ENCODE measurements around the gene KIAA0586.
"Not testable (repeated sequence)": the region's sequence is repeated elsewhere in the genome, so short reads cannot be mapped to it uniquely, and the experiment has no call there.

Gene KIAA0586

DNA sequence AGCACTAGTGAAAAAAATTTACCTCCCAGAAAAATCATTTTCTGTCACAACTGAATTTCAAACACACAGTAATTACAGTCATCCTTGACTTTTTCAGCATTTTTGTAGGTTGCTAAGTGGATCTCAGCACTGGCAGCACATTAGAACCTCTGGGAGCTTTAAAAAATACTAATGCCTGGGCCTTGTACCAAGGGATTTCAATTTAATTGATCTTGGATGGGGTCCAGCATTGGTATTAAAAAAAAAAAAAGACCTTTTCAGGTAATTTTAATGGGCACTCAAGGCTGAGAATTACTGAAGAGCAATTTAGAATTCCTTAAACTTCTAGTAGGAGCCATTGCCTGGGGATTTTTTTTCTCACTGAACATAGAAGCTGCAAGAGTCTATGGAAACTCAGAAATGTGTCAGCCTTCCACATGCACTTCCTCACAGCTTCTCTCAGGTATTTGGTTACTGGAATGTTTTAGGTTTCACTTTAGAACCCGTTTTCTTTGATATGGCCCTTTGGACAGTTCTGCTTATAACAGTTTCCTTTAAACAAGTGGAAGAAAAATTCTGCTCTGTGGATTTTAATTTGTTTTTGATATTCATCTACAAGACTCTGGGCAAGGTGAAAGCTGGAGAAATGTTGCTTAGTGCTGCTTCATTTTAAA lies 121.7 kb downstream of the KIAA0586 start:
- DNase-seq = no peak

DNA sequence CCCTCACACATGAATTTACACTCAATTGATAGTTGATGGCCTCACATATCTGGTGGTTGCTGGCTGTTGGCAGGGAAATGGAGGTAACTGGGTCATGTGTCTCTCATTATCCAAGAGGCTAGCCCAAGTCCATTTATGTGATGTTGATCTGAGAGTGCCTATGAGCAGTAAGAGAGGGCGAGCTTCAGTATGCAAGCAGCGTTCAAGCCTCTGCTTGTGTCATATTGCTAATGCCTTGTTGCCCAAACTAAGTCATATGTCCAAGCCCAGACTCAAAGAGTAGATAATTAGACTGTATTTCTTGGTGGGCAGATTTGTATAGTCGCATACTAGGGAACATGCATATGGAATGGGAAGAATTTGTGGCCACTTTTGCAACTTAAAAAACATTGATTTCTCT lies 126.4 kb downstream of the KIAA0586 start:
- no peak for DNase-seq

DNA sequence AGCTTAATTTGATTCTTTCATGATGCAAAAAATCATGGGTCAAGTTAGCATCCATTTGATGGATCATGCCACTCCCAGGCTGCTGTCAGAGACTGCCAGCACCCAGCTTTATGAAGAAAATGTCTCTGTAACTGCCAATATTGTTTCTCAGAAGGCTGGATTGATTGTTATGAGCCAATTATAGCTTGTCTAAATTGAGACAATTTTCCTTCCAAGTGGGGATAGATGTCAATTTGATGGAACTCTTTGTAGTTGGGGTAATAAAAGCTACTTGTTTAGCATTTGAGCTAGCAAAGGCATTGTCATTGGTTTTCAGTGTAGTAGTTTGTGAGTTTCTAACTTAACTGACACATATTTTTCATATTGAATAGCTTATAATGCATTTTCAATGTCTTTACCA lies 128.1 kb downstream of the KIAA0586 start:
- no peak for DNase-seq

DNA sequence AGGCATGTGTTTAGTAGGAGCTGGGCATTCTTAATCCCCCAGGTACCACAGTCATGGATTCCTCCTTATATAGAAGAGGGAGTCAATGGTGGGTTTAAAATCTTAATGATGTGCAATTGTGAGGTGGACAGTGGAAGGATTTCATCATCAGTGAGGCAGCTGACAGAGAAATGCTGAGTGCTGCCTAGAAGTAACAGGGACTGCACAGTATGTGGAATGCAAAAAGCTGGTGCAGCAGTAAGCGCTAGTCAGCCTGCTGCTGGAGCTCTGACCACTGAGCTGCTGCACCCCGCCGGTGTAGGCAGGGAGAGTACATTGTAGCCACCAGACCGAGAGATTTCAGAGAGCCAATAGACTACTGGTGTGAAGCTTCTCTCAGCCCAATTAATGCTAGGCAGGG lies 129.7 kb downstream of the KIAA0586 start:
- no peak for DNase-seq

DNA sequence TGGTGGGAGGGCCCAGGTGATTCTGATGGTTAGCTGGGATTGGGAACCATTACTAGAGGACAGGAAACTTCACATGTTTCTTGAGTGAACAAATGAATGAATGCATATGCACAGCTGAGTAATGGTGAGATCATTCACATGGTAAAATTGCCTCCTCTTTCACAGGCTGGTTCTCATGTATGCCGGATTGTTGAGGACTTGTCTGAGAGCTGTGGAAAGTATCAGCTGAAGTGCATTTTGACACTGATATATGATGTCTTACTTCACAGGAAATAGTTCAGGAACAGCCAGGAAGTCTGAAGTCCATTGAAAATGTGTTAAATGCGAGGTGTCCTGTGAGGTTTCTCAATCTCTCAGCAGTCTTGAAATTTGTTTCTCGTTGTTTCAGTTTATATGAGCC lies 132.7 kb downstream of the KIAA0586 start:
- no peak for DNase-seq

DNA sequence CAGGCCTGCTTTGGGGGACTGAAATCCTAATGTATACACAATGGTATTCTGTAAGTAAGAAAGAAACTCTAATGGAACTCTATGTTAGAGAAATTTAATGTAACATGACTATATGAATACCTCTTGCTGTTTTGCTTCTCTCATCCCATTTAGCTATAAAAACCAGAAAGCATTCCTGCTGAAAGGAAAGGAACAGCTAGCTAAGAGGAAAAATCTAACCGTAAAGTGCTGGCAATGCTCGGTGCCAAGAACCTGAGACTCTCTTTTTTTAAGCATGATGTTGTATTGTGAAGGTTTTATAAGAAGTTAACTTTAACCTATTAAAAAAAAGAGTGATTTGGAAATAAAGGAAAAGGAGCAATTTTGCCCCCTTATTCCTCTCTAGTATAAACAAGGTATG lies 134.6 kb downstream of the KIAA0586 start:
- no peak for DNase-seq

DNA sequence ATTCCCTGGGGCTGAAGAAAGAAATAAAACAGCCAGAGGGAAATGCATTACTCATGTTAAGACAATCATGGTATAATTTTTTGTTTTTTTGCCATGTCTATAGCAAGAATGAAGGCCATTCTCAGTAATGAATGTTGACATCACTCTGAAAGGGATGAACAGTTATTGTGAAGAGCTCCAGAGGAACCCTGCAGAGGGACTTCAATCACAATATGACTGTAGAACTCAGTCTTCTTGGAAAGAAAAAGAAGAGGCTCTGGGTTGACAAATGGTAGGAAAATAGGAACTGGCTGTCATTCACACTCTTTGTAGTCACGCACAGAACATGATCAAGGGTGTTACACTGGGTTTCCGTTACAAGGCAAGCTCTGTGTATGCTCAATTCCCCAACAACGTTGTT lies 136.5 kb downstream of the KIAA0586 start:
- no peak for DNase-seq

DNA sequence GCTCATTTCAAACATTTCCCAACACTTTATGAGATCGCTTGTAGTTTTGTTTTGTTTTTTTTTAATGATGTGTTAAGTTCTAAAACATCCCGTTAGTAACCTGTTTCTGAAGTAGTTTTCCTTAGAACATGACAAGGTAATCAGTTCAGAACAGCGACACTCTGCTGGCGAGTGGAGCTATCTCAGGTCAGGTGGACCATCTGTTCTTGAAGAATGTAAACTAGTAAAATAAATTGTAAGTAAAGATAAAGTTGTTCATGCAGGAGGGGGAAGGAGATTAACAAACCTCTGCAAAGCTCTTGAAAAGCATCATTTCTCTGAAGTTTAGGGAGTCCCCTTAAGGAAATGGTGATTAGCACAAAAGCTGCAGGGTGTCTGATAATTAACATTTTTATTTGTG lies 138.3 kb downstream of the KIAA0586 start:
- DNase-seq = no peak

DNA sequence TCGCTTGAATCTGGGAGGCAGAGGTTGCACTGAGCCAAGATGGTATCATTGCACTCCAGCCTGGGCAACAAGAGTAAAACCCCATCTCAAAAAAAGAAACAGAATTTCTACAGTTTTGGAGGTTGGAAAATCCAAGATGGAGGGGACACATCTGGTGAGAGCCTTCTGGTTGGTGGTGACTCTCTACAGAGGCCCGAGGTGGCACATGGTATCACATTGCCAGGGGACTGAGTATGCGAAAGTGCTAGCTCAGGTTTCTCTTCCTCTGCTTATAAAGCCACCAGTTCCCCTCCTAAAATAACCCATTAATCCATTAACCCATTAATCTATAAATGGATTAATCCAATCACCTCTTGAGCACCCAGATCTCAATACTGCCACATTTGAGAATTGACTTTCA lies 139.5 kb downstream of the KIAA0586 start:
- no peak for DNase-seq

DNA sequence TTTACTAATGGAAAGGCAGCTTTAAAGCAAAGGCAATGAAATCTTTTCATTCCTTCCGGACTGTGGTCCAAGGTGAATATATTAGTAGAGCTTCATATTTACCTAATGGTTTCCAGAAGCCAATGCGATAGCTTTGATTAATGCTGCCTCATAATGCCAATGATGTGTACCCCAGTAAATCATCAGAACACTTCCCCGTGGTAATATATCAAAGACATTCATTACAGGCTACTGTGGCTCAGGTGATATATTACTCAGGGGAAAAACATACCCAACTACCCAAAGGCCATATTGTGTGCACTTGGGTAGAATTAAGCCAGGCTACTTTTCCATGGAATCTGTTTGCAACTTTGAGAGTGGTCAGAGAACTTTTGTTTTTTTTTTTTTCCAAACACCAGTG lies 140.8 kb downstream of the KIAA0586 start:
- no peak for DNase-seq

DNA sequence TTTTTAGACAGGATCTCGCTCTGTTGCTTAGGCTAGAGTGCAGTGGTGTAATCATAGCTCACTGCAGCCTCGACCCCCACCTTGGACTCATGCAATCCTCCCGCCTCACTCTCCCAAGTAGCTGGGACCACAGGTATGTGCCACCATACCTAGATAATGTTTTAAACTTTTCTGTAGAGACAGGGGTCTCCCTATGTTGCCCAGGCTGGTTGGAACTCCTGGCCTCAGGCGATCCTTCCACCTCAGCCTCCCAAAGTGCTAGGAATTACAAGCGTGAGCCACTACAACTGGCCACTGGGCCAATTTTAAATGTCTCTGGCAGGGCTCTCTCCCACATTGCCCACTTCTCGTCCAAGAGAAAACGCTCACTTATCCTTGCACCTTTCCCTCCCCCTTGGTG lies 143.7 kb downstream of the KIAA0586 start:
- no peak for DNase-seq

DNA sequence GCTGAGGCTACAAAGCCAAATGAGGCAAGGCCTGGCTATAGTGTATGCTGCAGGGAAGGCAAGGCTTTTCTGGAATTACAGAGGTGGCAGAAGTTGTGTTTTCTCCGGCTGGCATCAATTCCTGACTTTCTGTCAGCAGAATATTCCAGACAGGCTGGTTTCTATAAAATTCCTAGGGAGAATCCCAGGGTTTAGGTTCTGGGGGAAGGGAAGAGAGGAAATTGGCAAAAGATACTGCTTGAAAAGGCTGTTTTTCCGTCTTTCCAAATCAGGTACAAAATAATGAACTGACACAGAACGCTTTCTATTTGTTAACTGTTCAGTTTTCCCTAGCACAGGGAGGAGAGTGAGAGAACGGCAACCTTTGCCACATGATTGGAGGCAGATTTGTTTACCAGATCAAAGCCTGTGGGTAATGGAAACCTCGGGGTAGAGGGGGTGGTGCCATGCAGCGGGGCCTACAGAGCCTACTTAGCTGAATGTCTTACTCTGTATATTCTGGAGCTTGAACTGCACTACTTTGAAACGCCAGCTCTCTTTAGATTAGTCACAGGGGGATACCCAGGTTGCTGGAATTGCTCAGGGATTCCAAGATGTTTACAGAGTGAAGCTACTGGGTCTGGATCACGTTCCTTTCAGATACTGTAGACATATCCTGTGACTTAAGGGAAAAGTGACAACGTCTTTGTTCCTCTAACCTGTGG lies 144.4 kb downstream of the KIAA0586 start:
- peak in 2 of 5 donors; percentile 24 to 33 for DNase-seq

DNA sequence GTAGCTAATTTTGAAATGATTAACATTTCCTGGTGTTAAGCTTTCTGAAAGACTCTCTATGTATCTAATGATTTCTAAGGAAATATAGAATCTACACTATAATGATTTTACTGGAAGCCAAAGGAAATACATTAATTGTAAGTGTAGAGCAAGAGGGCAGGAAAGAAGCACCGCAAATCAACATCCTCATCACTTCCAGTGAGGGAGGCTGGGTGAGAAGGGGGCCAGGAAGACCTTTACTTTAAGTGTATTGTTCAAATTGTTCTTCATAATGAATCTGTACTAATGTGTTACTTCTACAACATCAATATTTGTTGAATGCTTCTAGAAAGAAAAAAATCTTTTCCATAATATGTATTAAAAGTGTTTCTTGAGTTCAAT lies 144.9 kb downstream of the KIAA0586 start:
- no peak for DNase-seq

DNA sequence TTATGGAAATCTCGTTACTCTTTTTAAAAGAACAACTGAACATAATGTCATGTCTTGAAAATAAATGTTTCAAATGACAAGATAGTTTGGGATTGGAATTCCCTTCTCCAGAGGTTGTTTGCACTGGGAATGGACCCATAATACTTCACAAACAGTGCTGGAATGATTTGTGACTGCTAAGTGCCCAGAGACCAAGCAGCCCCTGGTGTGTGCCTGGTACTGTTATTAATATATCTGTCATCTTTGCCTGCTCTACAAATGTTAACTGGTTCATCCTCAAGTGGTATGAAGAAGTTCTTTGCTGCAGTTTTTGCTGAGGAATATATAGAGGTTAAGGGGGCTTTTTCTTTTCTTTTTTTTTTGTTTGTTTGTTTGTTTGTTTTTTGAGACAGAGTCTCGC lies 145.3 kb downstream of the KIAA0586 start:
- no peak for DNase-seq

DNA sequence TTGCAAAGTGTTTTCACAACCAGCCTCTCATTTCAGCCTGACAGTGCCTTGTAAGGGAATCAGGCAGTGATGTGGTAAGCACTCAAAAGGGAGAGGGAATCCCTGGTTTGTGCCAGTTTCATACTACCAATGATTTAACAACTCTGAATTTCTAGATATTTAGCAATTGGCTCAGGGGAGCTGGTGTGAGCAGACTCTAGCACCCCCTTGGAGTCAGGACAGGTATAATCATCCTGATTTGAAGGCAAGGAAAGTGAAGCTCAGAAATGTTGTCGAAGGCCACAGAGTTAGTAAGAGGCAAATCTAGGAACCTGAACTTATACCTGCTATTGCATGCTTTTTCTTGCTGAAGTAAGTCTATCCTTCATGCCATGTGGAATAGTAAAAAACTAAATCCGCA lies 147.1 kb downstream of the KIAA0586 start:
- DNase-seq = no peak

DNA sequence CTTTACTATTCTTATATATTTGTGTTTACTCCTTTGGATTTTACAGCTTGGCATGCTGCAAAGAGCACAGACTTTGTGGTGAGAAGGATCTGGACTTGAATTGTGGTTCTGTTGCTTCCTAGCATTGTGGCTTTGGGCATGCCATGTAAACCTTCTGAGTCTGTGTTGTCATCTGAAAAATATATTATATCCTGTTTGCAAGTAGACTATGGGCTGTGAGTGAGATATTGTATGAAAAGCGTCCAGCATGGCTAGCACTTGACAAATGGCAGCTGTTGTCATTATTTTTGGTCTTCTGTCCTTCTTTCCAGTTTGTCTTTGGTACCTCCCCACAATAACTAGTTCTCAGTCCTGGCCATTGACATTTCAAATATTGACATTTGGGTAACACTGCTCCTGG lies 148.4 kb downstream of the KIAA0586 start:
- no peak for DNase-seq

DNA sequence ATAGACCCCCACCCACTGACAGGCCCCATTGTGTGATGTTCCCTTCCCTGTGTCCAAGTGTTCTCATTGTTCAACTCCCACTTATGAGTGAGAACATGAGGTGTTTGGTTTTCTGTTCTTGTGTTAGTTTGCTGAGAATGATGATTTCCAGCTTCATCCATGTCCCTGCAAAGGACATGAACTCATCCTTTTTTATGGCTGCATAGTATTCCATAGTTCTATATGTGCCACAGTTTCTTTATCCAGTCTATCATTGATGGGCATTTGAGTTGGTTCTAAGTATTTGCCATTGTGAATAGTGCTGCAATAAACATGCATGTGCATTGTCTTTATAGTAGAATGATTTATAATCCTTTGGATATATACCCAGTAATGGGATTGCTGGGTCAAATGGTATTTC lies 152.5 kb downstream of the KIAA0586 start:
- not testable (repeated sequence) for DNase-seq

DNA sequence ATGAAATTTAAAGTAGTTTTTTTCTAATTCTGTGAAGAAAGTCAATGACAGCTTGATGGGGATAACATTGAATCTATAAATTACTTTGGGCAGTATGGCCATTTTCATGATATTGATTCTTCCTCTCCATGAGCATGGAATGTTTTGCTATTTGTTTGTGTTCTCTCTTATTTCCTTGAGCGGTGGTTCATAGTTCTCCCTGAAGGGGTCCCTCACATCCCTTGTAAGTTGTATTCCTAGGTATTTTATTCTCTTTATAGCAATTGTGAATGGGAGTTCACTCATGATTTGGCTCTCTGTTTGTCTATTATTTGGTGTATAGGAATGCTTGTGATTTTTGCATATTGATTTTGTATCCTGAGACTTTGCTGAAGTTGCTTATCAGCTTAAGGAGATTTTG lies 153.9 kb downstream of the KIAA0586 start:
- DNase-seq = not testable (repeated sequence)

DNA sequence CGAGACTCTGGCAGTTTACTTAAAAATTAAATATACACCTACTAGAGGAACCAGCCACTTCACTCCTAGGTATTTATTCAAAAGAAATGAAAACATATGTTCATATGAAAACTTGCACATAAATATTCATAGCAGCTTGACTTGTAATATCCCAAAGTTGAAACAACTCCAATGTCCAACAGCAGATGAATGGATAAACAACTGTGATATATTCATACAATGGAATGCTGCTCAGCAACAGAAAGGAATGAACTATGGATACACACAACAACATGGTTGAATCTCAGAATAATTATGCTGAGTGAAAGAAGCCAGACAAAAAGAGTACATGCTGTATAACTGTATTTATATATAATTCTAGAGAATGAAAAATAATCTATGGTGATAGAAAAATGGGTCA lies 156.9 kb downstream of the KIAA0586 start:
- DNase-seq = no peak

DNA sequence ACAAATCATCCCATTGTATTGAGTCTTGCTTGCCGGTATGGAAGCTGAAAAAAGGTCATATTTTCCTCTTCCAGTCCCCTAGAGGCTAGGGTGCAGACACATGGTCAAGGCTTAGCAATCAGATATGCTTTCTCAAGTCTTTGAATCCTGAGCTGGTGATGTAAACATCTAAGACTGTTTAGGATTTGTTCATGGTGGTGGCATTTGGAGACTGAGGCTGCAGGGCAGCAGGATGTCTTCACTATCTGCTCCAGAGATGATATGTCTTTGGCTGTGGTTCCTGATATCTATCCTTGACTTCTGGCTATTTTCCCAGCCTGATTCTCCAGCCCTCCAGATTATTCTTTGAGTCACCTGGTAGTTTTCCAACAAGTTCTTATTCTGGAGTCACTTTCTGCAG lies 159.8 kb downstream of the KIAA0586 start:
- DNase-seq = no peak

DNA sequence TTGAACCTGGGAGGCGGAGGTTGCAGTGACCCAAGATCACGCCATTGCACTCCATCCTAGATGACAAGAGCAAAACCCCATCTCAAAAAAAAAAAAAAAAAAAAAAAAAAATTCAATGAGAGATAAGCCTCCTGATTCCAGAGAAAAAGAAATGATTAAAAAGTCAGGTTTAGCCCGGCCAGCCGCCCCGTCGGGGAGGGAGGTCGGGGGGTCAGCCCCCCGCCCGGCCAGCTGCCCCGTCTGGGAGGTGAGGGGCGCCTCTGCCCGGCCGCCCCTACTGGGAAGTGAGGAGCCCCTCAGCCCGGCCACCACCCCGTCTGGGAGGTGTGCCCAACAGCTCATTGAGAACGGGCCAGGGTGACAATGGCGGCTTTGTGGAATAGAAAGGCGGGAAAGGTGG lies 160.8 kb downstream of the KIAA0586 start:
- DNase-seq = not testable (repeated sequence)

DNA sequence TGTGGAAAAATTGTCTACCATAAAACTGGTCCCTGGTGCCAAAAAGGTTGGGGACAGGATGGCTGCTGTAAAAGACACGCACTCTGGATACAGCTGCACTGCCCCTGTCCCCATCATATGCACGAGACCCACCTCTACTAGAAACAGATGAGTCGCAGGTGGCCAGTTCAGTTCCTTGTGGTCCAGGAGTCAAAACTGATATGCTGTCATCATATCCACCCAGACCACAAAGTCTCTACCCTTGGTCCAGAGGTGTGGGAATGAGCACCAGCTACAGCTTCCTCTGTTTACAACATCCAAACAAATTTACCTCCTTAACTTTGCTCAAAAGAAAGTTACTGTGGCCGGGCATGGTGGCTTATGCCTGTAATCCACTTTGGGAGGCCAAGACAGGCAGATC lies 166.5 kb downstream of the KIAA0586 start:
- DNase-seq = no peak

DNA sequence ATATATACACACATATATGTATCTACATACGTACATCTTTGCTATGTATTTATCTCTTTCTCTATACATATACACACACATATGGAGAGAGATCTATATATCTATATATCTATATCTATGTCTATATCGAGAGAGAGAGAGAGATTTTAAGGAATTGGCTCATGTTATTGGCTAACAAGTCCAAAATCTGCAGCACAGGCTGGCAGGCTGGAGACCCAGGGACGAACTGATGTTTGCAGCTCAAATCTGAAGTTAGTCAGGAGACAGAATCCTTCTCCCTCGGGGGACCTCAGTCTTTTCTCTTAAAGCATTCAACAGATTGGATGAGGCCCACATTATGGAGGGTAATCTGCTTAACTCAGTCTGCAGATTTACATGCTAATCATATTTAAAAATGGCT lies 169.5 kb downstream of the KIAA0586 start:
- DNase-seq = no peak

DNA sequence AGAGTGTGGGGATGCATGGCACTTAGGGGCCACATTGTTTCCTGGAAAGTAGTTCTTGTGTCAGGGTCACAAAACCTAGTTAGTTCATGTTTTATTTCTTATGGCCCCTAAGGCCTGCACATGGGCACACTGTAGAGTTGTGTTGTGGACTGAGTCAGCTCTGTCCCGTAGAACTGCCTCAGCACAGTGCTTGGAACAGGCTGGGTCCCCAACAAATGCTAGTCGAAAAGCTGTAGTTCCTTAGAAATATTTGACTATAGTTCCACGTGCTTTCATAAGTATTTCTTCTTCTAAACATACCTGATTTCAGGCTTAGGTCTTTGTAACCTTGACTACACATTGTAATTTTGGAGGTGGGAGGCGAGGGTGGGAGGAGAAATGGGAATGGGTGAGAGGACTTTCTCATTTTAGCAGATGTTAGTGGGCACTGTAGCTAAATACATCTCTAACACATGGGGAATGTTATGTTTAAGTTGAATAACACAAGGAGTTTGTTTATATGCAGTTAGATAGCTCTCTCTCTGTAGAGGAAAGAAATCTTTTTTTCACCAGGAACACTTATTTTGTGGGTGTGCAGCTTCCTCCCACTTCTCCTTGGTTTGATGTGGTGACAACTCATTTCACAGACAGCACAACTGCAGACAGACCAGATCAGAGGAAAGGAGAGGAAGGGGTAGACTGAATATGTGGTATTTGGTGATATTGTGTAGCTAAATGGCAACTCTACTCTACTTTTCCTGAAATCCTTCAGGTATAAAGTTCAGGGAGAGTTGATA lies 170.7 kb downstream of the KIAA0586 start:
- peak in 1 of 5 donors; percentile 20 for DNase-seq

Data from T-helper 1 cell (primary cell).